HG02884 (cell line): ENCODE data around the gene CELSR1.

Source experiments
- ATAC-seq: cut with Tn5 transposase; IDR thresholded peaks from one replicate; pipeline ENCODE4 v1.9.1; 2021; ENCODE audit warnings: mild to moderate bottlenecking, moderate library complexity; ENCODE audit not compliant: unreplicated experiment

CELSR1 gene

GRCh38 chr22:46369716-46370583 lies 167.5 kb downstream of the CELSR1 start:
- no peak for ATAC-seq

GRCh38 chr22:46368871-46369715 lies 168.3 kb downstream of the CELSR1 start:
- no peak for ATAC-seq

GRCh38 chr22:46368422-46368821 lies 169.0 kb downstream of the CELSR1 start:
- ATAC-seq: no peak

GRCh38 chr22:46367707-46368191 lies 169.7 kb downstream of the CELSR1 start:
- ATAC-seq: no peak

- ATAC-seq: no peak
These were observed 170.4 kb downstream of the CELSR1 start for GRCh38 chr22:46366801-46367706.

GRCh38 chr22:46366327-46366731 lies 171.1 kb downstream of the CELSR1 start:
- ATAC-seq: no peak

- ATAC-seq: no peak
These were observed 172.2 kb downstream of the CELSR1 start for GRCh38 chr22:46365166-46365624.

GRCh38 chr22:46364341-46365165 lies 172.9 kb downstream of the CELSR1 start:
- no peak for ATAC-seq

GRCh38 chr22:46363611-46364321 lies 173.7 kb downstream of the CELSR1 start:
- no peak for ATAC-seq

- ATAC-seq: no peak
These were observed 174.4 kb downstream of the CELSR1 start for GRCh38 chr22:46362934-46363515.

- ATAC-seq: no peak
These were observed 175.1 kb downstream of the CELSR1 start for GRCh38 chr22:46362203-46362933.

GRCh38 chr22:46361826-46362202 lies 175.6 kb downstream of the CELSR1 start:
- ATAC-seq: no peak

GRCh38 chr22:46360891-46361290 lies 176.5 kb downstream of the CELSR1 start:
- no peak for ATAC-seq

- no peak for ATAC-seq
These were observed 177.3 kb downstream of the CELSR1 start for GRCh38 chr22:46360097-46360496.

- ATAC-seq: no peak
These were observed 178.1 kb downstream of the CELSR1 start for GRCh38 chr22:46359362-46359761.

GRCh38 chr22:46358766-46359165 lies 178.7 kb downstream of the CELSR1 start:
- no peak for ATAC-seq

- ATAC-seq: no peak
These were observed 179.5 kb downstream of the CELSR1 start for GRCh38 chr22:46357711-46358520.
